Mucosa of stomach (tissue), 1 donor: ENCODE results near the gene MMAB.
"Not testable (repeated sequence)": the region's sequence is repeated elsewhere in the genome, so short reads cannot be mapped to it uniquely, and the experiment has no call there.

Experiments
- H3K27me3 ChIP-seq: one replicate; pipeline ENCODE4 v1.7.0; 2013; ENCODE audit warnings: mild to moderate bottlenecking, low read length; ENCODE audit not compliant: control insufficient read depth, insufficient read depth
- H3K36me3 ChIP-seq: one replicate; pipeline ENCODE4 v1.7.0; 2013; ENCODE audit warnings: low read length; ENCODE audit not compliant: control insufficient read depth, insufficient read depth
- H3K4me1 ChIP-seq: one replicate; pipeline ENCODE4 v1.7.0; 2013; ENCODE audit warnings: mild to moderate bottlenecking, low read length; ENCODE audit not compliant: control insufficient read depth, insufficient read depth
- H3K4me3 ChIP-seq: one replicate; pipeline ENCODE4 v1.7.0; 2013; ENCODE audit warnings: low read length
- H3K9ac ChIP-seq: one replicate; pipeline ENCODE4 v1.7.0; 2013; ENCODE audit warnings: mild to moderate bottlenecking, low read length, moderate library complexity
- H3K9me3 ChIP-seq: one replicate; pipeline ENCODE4 v1.7.0; 2013; ENCODE audit warnings: mild to moderate bottlenecking, low read length, moderate library complexity; ENCODE audit not compliant: control insufficient read depth
- donor health status: Pancreatic carcinoma.

MMAB gene

DNA sequence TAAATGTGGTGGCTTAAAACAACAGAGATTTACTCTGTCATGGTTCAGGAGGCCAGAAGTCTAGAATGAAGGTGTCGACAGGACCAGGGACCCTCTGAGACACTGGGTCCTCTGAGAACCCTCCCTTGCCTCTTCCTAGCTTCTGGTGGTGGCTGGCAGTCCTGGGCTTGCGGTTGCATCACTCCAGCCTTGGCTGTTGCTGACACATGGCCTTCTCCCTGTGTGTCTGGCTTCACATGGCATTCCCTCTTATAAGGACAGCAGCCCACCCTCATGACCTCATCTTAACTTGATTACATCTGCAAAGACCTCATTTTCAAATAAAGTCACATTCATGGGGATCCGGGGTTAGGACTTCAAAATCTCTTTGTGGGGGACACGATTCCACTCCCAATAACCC, 37.2 kb upstream of the MMAB start:
- H3K27me3 ChIP-seq: peaks cover 33% of the 10 kb centered on the region
- no peaks in the 10 kb centered on the region for H3K36me3 ChIP-seq

DNA sequence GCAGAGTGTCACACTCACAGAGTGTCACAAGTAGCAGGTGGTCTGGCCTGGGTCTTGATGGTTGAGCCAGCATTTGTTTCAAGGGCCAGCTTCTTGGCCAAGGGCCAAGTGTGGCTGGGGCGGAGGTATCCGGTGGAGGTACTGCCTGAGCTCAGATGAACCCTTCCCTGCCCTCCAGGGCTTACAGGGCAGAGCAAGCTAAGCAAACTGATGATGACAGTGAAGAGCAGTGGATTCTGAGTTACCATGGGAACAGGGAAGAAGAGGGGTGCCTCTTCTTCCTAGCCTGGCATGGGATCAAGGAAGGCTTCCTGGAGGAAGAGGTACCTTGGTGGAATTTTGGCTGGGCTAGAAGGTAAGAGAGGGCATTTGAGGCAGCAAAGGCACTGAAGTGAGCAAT, 36.0 kb upstream of the MMAB start:
- peaks cover 40% of the 10 kb centered on the region for H3K27me3 ChIP-seq
- no peak overlapping the region for H3K4me3 ChIP-seq
- H3K9me3 ChIP-seq: no peaks in the 10 kb centered on the region
- H3K9ac ChIP-seq: no peak overlapping the region
- H3K4me1 ChIP-seq: peaks cover 3% of the 10 kb centered on the region
- H3K36me3 ChIP-seq: no peaks in the 10 kb centered on the region

More for the DNA sequence above, 37.2 kb upstream of the MMAB start:
- Histone ChIP-seq H3K9ac (no peak overlapping the region), H3K9me3 (no peaks in the 10 kb centered on the region), H3K4me1 (peaks cover 3% of the 10 kb centered on the region), H3K4me3 (no peak overlapping the region)

DNA sequence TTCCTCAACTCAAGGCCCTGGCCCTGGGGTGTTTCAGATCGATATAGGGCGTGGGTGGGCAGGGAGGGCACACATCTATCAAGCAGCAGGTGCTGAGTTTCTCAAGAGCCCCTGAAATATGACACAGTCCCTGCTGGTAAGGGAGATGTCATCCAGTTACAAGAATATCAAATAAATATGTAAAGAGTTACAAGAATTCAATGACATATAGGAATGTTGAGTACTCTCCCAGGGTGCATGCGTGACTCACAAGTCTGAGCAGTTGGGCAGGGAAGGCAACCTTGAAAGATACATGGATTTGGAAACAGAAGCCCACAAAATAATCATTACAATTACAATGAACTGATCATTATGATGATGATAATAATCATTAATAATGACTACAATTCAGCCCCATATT, 35.5 kb upstream of the MMAB start:
- Histone ChIP-seq H3K4me3 (no peak overlapping the region), H3K36me3 (no peaks in the 10 kb centered on the region), H3K4me1 (peaks cover 3% of the 10 kb centered on the region), H3K27me3 (peaks cover 40% of the 10 kb centered on the region), H3K9ac (no peak overlapping the region), H3K9me3 (no peaks in the 10 kb centered on the region)

DNA sequence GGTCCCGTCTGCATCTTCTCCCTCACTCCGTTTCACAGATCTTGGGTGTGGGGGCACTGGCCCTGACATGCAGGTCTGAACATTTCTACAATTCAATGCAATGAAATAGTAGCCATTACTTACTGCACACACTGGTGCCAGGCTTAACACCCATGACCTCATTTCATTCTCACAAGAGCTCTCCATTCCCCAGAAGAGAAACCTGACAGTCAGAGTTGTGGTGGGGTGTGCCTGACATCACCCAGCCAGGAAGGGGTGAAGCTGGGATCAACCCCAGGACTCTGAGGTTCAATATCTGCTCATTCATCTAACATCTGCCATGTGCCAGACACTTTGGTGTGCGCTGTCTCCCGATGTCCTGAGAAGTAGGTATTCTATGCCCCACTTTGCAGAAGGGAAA, 35.0 kb upstream of the MMAB start:
- H3K9me3 ChIP-seq: no peaks in the 10 kb centered on the region
- H3K9ac ChIP-seq: no peak overlapping the region
- H3K27me3 ChIP-seq: peaks cover 37% of the 10 kb centered on the region
- peaks cover 3% of the 10 kb centered on the region for H3K4me1 ChIP-seq
- no peak overlapping the region for H3K4me3 ChIP-seq
- H3K36me3 ChIP-seq: no peaks in the 10 kb centered on the region

- Histone ChIP-seq H3K4me3 (no peak overlapping the region), H3K9me3 (no peaks in the 10 kb centered on the region), H3K27me3 (peaks cover 31% of the 10 kb centered on the region), H3K36me3 (no peaks in the 10 kb centered on the region), H3K9ac (no peak overlapping the region), H3K4me1 (peaks cover 3% of the 10 kb centered on the region)
Measured at GRCh38 chr12:109607618-109608017, 34.3 kb upstream of the MMAB start.

DNA sequence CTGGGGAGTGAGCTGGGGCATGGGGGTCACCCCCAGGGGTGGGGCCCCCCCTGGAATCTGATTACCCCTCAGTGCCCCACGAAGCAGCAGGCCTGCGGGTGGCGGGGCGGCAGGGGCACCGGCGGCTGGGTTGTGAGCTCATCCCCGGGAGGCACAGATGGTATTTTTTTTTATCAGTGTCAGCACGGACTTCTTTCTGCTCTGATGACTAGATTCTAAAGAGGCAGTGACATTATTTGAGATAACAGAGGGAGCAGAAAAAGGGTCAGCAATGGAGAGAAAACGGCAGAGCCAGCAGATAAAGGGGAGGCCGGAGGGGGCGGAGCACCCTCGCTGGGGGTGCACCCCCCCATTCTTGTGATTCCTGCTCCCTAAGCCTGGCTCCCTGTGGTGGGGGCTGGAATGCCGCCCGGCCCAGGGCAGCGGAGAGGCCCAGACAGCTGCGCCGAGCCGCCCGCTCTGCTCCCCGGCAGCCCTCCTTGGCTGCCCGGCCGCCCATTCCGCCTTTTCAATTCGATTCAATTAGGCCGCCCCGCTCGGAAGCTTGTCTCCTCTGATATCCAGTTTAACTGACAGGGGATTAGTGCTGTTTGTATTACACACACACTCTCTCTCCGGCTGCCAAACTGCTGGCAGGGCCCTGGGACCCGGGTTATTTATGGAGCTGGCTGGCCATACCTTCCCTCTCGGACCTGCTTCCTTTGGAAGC, 33.2 kb upstream of the MMAB start:
- Histone ChIP-seq H3K9ac (no peak overlapping the region), H3K36me3 (no peaks in the 10 kb centered on the region), H3K4me3 (no peak overlapping the region), H3K4me1 (peaks cover 3% of the 10 kb centered on the region), H3K9me3 (no peaks in the 10 kb centered on the region), H3K27me3 (peaks cover 31% of the 10 kb centered on the region)

DNA sequence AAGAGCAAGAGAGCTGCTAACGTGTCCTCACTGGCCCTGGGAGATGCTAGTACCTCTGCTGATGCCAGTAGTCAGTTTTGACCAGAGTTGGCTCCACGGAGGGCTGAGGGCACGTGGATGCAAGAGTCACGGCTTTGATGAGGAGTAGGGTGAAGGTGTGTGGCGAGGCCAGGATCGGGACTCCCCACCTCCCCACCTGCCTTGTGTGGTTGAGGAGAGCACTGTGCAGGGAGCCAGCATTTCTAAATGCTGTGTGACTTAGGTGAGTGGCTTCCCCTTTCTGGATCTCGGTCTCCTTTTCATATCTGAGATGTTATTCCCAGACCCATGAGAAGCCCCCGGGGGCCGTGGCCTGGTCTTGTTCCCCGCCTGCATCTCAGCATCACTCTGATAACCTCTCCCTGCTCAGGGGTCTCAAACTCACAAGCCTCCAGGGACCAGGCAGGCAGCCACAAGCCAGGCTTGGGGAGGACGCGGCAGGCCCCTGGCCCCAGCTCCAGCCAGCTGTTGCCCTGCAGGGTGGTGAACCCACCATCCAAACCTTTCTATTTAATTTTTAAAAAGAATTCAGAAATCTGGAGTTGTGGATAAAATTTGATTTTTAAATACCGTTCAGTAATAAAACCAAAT, 32.4 kb upstream of the MMAB start:
- Histone ChIP-seq H3K27me3 (peaks cover 31% of the 10 kb centered on the region), H3K9me3 (no peaks in the 10 kb centered on the region), H3K4me1 (peaks cover 3% of the 10 kb centered on the region), H3K4me3 (no peak overlapping the region), H3K9ac (no peak overlapping the region), H3K36me3 (no peaks in the 10 kb centered on the region)

DNA sequence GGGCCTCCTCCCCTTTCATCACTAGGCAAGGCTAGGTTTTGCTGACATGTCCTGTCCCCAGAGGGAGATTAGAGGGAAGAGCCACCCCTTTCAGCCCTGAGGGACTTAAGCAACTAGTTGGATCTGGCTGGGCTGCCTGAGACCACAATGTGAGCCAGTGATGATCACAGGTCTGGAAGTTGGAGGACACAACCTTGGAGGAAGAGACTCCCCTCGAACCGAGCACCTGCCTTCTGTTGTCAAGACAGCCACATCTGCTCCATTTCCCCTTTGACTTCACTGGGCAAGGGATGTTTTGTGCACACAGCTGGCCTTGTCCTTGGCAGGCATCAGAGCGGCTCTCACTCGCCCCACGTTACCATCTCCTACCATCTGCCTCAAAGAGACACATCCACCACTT, 31.7 kb upstream of the MMAB start:
- Histone ChIP-seq H3K9ac (no peak overlapping the region), H3K36me3 (no peaks in the 10 kb centered on the region), H3K4me1 (peaks cover 3% of the 10 kb centered on the region), H3K9me3 (no peaks in the 10 kb centered on the region), H3K4me3 (no peak overlapping the region), H3K27me3 (peaks cover 31% of the 10 kb centered on the region)

GRCh38 chr12:109604132-109604585, 30.9 kb upstream of the MMAB start:
- no peaks in the 10 kb centered on the region for H3K9me3 ChIP-seq
- no peaks in the 10 kb centered on the region for H3K36me3 ChIP-seq
- peaks cover 3% of the 10 kb centered on the region for H3K4me1 ChIP-seq
- H3K9ac ChIP-seq: no peak overlapping the region
- H3K4me3 ChIP-seq: no peak overlapping the region
- H3K27me3 ChIP-seq: peaks cover 31% of the 10 kb centered on the region

- H3K27me3 ChIP-seq: peaks cover 23% of the 10 kb centered on the region
- H3K36me3 ChIP-seq, H3K9ac ChIP-seq, H3K9me3 ChIP-seq, H3K4me3 ChIP-seq: not testable (repeated sequence)
- H3K4me1 ChIP-seq: peaks cover 12% of the 10 kb centered on the region
Measured at GRCh38 chr12:109602132-109602531, 28.8 kb upstream of the MMAB start.

DNA sequence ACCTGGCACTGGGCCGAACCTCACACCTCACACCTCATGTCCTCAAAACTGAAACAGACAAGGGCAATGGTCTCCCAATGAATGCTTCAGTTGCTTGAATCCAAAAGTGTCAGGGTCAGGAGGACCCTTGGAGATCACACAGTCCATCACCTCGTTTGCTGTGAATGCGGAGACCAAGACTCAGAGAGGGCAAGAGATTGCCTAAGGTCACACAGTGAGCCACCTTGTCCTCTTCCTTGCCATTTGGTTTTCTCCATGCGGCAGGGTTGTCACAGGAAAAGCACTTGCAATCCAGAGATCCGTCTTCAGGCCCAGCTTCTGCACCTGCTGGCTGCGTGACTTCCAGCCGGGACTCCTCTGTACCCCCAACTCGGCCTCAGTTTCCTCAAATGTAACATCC, 28.3 kb upstream of the MMAB start:
- peaks cover 12% of the 10 kb centered on the region for H3K4me1 ChIP-seq
- H3K9ac ChIP-seq: no peak overlapping the region
- H3K27me3 ChIP-seq: peaks cover 17% of the 10 kb centered on the region
- no peaks in the 10 kb centered on the region for H3K36me3 ChIP-seq
- H3K4me3 ChIP-seq: no peak overlapping the region
- H3K9me3 ChIP-seq: no peaks in the 10 kb centered on the region

DNA sequence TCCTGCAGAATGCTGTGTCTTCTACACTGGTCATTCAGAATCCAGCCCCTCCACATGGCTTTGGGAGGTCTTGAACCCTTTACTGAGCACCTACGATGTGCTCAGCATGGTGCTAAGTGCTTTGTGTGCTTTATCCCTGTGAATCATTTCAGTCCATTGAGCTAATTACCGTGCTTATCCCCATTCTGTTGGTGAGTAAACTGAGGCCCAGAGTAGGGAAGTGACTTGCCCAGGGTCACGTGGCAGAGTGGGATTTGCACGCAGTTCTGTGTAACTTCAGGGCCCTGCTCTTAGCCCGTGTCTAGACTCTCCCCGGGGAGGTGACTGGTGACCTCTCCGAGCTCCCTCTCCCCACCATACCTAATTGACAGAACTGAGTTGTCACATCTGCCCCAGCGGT, 27.7 kb upstream of the MMAB start:
- Histone ChIP-seq H3K9ac (no peak overlapping the region), H3K9me3 (no peaks in the 10 kb centered on the region), H3K4me3 (no peak overlapping the region), H3K36me3 (no peaks in the 10 kb centered on the region), H3K27me3 (peaks cover 12% of the 10 kb centered on the region), H3K4me1 (peaks cover 9% of the 10 kb centered on the region)
